Effector CD8-positive, alpha-beta T cell (primary cell): ENCODE measurements around the gene SLC22A23.
"Not testable (repeated sequence)": the region's sequence is repeated elsewhere in the genome, so short reads cannot be mapped to it uniquely, and the experiment has no call there.

ENCODE experiments used
- DNase-seq: peaks from one replicate; lab custom pipeline; 2025; lab: John Stamatoyannopoulos, UW

Gene SLC22A23

GRCh38 chr6:3263096-3263495, 193.8 kb downstream of the SLC22A23 start:
- DNase-seq: no peak

DNA sequence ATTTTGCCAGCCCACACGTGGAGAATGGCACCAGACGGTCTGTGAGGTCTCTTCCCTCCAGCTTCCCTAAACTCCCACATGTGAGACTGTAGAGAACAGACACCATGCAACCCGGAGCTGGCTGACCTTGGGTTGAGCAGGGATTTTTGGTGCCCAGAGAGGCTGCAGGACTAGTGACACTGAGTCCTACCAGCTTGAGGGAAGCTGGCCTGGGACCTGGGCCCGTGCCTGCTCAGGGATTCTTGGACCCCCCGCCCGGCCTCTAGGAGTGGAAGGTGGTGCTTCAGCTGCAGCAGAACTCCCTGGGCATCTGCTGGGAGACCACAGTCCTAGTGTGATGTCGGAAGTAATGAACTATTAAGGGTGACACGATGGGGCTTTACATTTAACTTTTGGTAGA, 194.9 kb downstream of the SLC22A23 start:
- no peak for DNase-seq

DNA sequence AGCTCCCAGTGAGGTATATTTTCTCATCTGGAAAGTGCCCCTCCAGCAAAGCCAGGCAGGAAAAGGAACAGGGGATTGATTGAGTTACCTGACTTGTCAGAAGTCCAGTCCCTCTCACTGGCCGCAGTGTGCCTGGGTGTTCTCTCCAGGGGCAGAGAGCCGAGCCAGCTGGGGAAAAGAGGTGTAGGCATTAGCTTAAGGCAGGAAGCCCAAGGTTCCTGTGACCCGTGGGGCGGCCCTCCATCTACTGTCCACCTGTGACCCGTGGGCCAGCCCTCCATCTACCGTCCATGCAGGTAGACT, 195.4 kb downstream of the SLC22A23 start:
- no peak for DNase-seq

GRCh38 chr6:3260772-3261517, 195.9 kb downstream of the SLC22A23 start:
- DNase-seq: no peak

- DNase-seq: no peak
Measured at GRCh38 chr6:3260296-3260695, 196.6 kb downstream of the SLC22A23 start.

- DNase-seq: no peak
Measured at GRCh38 chr6:3259491-3259958, 197.3 kb downstream of the SLC22A23 start.

DNA sequence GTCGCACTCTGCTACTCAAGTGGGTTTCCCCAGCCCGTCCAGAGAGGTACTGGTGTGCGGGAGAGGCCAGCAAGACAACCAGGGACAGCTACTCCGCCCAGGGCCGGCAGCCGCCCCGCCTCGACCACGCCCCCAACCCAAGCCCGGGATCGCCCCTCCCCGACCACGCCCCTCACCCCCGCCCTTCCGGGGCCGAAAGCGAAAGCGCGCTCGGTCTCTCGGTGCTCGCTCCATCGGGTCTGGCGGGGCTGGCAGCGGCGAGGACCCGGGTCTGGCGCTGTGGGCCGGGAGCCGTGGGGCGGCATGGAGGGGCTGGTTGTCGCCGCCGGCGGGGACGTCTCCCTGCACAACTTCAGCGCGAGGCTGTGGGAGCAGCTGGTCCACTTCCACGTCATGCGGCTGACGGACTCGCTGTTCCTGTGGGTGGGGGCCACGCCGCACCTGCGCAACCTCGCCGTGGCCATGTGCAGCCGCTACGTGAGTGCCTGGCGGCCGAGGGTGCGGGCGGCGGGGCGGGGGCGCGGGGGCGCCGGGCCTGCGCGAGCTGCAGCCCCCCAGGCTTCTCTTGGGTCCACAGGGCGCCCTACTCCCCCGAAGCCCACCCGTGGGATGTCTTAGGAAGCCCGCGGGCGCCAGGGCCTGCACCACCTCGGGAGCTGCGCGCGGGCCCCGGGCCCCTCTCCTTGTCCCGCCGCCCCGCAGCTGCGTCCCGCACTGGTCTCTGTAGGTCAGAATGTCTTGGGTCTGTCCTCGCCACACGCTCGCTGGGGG, 197.9 kb downstream of the SLC22A23 start, which contains the start of gene PSMG4:
TSS of gene PSMG4 (plus strand) at position 228 of the 771 bp plus-strand sequence. CDS start at position 304, 76 bp downstream.
- DNase-seq: peak; percentile 89

DNA sequence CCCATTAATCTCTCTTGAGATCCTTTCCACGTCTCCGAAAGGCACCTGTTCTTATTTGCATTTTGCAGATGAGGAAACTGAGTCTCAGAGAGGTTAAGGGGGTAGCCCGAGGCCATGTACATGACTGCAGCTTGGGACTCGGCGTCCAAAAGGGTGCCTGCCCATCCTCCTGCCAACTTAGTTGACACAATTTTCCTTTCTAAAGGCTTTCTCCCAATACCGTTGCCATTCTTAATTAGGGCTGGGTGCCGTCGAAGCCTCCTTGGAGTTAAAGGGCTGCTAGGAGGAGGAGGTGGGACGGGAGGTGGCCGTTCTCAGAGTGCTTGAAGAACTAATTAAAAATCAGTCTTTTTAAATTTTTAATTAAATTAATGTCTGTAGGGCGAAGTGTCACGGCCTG, 198.6 kb downstream of the SLC22A23 start:
- DNase-seq: no peak

- DNase-seq: no peak
Measured at GRCh38 chr6:3253597-3253961, 203.3 kb downstream of the SLC22A23 start.

DNA sequence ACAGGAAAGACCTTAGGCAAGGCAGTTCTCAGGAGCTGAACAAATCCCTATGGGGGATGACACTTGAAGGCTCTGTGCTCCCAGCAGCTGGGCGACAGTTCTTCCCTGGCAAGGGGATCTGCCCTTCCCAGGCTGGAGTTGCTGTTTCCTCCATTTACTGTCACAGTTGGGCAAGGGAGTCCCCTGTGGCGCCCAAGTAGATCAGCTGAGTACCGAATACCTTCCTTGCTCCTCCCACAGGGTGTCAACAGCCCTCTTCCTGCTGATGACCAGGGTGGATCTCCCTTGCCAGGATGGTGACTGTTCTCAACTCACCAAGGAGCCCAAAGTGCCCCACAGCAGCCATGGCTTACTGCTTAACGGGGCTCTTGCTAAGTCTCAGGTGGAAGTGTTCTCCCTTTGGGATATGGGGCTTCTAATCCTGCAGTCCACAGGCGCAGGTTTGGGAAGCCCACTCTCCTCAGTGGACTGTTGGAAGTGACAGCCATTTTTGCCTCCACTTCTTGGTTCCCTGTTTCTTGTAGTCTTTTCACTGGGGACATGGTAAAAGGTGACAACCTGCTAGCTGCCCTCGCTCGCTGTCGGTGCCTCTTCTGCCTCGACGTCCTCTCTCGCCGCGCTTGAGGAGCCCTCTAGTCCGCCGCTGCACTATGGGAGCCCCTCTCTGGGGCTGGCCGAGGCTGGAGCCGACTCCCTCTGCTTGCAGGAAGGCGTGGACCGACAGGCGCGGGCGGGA, 203.8 kb downstream of the SLC22A23 start:
- no peak for DNase-seq

DNA sequence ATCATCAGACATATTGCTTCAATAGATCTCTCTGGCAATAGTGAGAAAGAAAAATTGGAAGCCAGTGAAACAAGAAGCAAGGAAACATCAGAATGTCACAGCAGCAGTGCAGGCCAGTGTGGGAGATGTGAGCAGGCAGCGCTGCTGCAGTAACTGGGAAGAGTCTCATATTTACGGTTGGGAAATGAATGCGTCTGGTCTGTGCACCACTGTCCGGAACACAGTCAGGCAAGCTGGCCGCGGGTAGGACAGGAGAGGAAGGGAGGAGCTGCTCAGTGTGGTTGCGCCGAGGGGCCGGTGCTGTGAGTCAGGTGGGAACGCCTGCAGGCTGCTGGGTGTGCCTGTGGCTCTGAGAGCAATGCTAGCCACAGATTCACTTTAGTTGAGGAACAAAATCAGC, 204.5 kb downstream of the SLC22A23 start:
- no peak for DNase-seq

GRCh38 chr6:3251462-3252314, 205.2 kb downstream of the SLC22A23 start:
- peak; percentile 68 for DNase-seq

GRCh38 chr6:3250231-3250675, 206.6 kb downstream of the SLC22A23 start:
- DNase-seq: no peak

- no peak for DNase-seq
Measured at GRCh38 chr6:3249821-3250220, 207.0 kb downstream of the SLC22A23 start.

DNA sequence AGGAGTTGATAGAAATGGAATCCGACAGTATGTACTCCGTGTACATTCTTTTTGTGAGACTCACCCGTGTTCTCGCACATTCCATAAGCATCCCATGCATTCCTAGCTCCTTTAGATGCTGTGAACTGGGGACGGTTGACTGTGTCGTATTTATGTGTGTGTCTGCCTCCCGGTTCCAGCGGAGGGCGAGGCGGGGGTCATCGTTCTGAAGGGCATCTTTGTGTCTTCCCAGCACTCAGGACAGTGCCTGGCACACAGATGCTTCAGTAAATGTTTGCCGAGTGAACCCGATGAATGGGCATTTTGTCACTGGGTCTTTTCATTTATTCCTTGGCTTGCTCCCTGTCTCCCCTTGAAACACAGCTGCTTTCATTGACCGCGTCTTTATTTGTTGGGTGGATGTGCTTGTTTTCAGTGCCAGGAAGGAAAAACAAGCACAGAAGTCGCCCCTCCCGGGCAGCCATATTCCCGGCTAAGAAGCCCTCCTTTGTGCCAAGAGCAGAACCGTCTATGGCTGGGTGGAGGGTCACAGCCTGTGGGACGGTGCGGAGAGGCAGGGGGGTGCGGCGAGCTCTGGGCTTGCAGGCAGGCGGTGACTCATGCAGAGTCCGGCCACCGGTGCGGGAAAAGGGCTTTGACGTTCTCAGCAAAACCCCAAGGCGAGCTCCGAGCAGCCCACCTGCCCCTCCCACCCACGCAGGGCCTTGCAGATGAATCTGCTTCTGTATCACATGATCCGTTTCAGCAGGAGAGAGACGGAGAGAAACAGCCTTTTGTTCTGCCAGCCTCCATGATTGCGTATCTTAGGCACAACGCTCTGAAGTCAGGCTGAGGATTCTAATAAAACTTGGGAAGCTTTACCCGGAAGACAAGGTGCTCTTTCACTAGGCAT, 209.3 kb downstream of the SLC22A23 start:
- DNase-seq: no peak

GRCh38 chr6:3245216-3245615, 211.6 kb downstream of the SLC22A23 start:
- no peak for DNase-seq

GRCh38 chr6:3244832-3245161, 212.1 kb downstream of the SLC22A23 start:
- not testable (repeated sequence) for DNase-seq

DNA sequence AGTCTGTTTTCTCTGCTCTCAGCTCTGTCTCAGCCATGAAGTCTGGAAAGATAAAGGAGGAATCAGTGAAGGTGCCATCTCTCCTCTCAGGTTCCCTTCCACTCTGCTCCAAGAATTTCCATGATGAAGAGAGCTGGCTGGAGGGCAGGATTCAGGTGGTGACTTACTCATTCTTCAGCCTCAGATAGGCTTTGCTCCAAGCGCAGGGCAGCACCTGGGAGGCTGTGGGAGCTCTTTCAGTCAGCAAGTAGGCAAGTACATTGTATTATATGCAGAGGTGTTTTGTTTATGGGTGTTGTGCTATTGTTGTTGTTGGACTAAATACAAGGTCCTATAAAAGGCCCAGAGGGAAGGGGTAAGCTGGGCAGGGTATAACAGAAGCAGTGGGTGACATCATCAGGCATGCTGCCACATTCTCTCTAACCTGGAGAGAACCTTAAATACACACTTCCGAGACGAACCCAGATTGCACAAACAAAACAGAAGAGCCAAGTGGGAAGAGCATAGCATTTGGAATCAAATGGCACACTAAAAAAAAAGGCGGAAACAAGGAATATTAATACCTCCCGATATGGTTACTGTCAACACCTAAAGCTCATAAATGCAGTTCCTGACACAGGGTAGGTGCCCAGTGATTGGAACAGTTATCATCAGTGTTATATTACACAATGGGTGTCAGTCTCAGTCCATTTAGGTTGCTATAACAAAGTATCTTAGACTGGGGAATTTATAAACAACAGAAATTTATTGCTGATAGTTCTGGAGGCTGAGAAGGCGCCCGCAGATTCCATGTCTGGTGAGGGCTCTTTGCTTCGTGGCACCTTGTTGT, 212.6 kb downstream of the SLC22A23 start:
- DNase-seq: no peak

DNA sequence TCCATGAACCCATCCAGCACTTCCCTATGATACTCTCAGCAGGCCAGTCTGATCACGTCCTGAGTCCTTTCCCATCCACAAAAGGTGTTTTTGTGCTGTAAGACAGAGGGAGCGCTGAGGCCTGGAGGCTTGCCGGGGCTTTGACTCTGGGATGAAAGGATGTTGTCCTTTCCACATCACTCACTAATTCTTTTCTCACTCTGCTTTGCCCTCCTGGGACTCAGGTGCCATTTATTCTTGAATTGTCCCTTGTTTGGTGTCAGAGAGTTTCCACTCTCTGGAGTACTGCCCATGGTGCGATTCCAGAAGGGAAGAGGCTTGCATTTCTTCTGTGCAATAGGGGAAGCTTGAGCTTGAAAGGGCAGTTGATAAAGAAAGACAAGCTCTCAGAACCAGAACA, 214.1 kb downstream of the SLC22A23 start:
- no peak for DNase-seq

DNA sequence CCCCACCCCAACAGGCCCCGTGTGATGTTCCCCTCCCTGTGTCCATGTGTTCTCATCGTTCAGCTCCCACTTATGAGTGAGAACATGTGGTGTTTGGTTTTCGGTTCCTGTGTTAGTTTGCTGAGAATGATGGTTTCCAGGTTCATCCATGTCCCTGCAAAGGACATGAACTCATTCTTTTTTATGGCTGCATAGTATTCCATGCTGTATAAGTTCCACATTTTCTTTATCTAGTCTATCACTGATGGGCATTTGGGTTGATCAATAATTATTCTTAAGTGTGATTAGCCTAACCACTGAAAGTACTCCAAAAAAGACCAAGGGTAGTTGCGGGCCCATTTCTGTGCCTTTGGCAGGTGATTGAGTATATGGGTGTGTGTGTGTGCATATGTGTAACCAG, 215.1 kb downstream of the SLC22A23 start:
- DNase-seq: not testable (repeated sequence)
